ENCODE results near the gene CTCFL. TPM values are rescaled to one million over a fixed set of nuclear protein-coding genes. Genes with fewer than 3 reads are reported as not detected.

The CTCFL gene
- total and polyA plus RNA-seq, 2 of the 13 experiments (the other 11 are each of a cell fraction or from before 2014, with no cell fraction given), result 0.04 TPM; not detected in 1

- no peak; the same call in 1 of the 2 replicates for TF ChIP-seq THAP9 (CRISPR knock-in tag; IDR thresholded peaks at IDR 0.05; ENCODE audit: borderline replicate concordance)
- no peak for TF ChIP-seq TOE1 (CRISPR knock-in tag; IDR thresholded peaks at IDR 0.05)
- TF ChIP-seq KLF12 (CRISPR knock-in tag; IDR thresholded peaks at IDR 0.05; ENCODE audit: borderline replicate concordance), result peak; percentile 23; the same call in 1 of the 2 replicates
- TF ChIP-seq SALL2 (CRISPR knock-in tag; IDR thresholded peaks at IDR 0.05), result no peak
- no peak for TF ChIP-seq ZNF282 (IDR thresholded peaks at IDR 0.05; ENCODE audit: partially characterized antibody)
- peak; percentile 52; the same call in 1 of the 2 replicates for TF ChIP-seq POGK (CRISPR knock-in tag; conservative IDR thresholded peaks at IDR 0.05)
- TF ChIP-seq HMGXB3 (CRISPR knock-in tag; IDR thresholded peaks at IDR 0.05; ENCODE audit: borderline replicate concordance), result no peak
- TF ChIP-seq ZNF737 (CRISPR knock-in tag; IDR thresholded peaks at IDR 0.05; ENCODE audit: borderline replicate concordance), result no peak
- TF ChIP-seq ZNF83 (CRISPR knock-in tag; IDR thresholded peaks at IDR 0.05; ENCODE audit: borderline replicate concordance), result no peak
- TF ChIP-seq SMC3 (IDR thresholded peaks at IDR 0.05; ENCODE audit: low read length), result no peak
- TF ChIP-seq SMAD1 (CRISPR knock-in tag; IDR thresholded peaks at IDR 0.05; ENCODE audit: borderline replicate concordance, low read depth), result no peak
- 0 out of 2 replicates have a peak, but pooled peaks have one; percentile 8 for TF ChIP-seq IKZF5 (CRISPR knock-in tag; IDR thresholded peaks at IDR 0.05)
- TF ChIP-seq ZNF773 (CRISPR knock-in tag; IDR thresholded peaks at IDR 0.05; ENCODE audit: borderline replicate concordance), result peak; percentile 77; the same call in 1 of the 2 replicates
- TF ChIP-seq HNF1B (CRISPR knock-in tag; IDR thresholded peaks at IDR 0.05), result no peak; the same call in 1 of the 2 replicates
- TF ChIP-seq RBM22 (optimal IDR thresholded peaks at IDR 0.05; ENCODE audit: low read length), result no peak
- no peak for TF ChIP-seq ZNF766 (CRISPR knock-in tag; IDR thresholded peaks at IDR 0.05; ENCODE audit: borderline replicate concordance)
Measured at GRCh38 chr20:57558614-57559288, 33.8 kb upstream of the CTCFL start (continued).
